NT2/D1 (cell line): Measurements from ENCODE around the gene RELCH.

Experiments
- SUZ12 ChIP-seq: IDR thresholded peaks from 2 replicates; pipeline ENCODE4 v1.6.1; 2011; ENCODE audit not compliant: insufficient read length, insufficient read depth; ENCODE audit errors: extremely low read depth
- YY1 ChIP-seq: IDR thresholded peaks from 2 replicates; pipeline ENCODE4 v1.6.1; 2011; ENCODE audit not compliant: insufficient read length, insufficient read depth
- ZNF274 ChIP-seq: IDR thresholded peaks from 2 replicates; pipeline ENCODE4 v1.6.1; 2011; ENCODE audit warnings: mild to moderate bottlenecking, low read depth, low read length

GRCh38 chr18:62282188-62282629 lies 95.2 kb downstream of the RELCH start:
- no peak for TF ChIP-seq ZNF274
- no peak for TF ChIP-seq YY1
- TF ChIP-seq SUZ12: no peak
